Smooth muscle cell (in vitro differentiated cells): ENCODE measurements around the gene PPP1R12A. TPM values are rescaled to one million over a fixed set of nuclear protein-coding genes. Genes with fewer than 3 reads are reported as not detected.
A peak's percentile ranks its signal among the peaks of the same experiment; 100 is the strongest.

Experiments
- DNase-seq: peaks from one replicate; lab custom pipeline; 2025; ENCODE audit not compliant: unreplicated experiment; lab: John Stamatoyannopoulos, UW
- H2AFZ ChIP-seq: fragments of 200-600 bp; sonication (generic); 2 replicates; pipeline ENCODE4 v1.6.0; 2016; ENCODE audit warnings: antibody characterized with exemption, low read depth, mild to moderate bottlenecking
- H3F3A ChIP-seq: fragments of 200-600 bp; sonication (generic); 2 replicates; pipeline ENCODE4 v1.6.0; 2017; ENCODE audit warnings: antibody characterized with exemption, low read depth
- H3K27ac ChIP-seq: fragments of 200-600 bp; sonication (generic); 2 replicates; pipeline ENCODE4 v1.5.1; 2016; ENCODE audit warnings: low read depth, mild to moderate bottlenecking
- H3K27me3 ChIP-seq: fragments of 200-600 bp; sonication (generic); 2 replicates; pipeline ENCODE4 v1.6.1; 2016; ENCODE audit warnings: low read depth, mild to moderate bottlenecking
- H3K36me3 ChIP-seq: fragments of 200-600 bp; sonication (generic); 2 replicates; pipeline ENCODE4 v1.5.1; 2016; ENCODE audit warnings: low read depth
- H3K4me1 ChIP-seq: fragments of 200-600 bp; sonication (generic); 2 replicates; pipeline ENCODE4 v1.5.1; 2016; ENCODE audit warnings: low read depth
- H3K4me2 ChIP-seq: fragments of 200-600 bp; sonication (generic); 2 replicates; pipeline ENCODE4 v1.6.0; 2016; ENCODE audit warnings: mild to moderate bottlenecking
- H3K4me3 ChIP-seq: fragments of 200-600 bp; sonication (generic); 2 replicates; pipeline ENCODE4 v1.5.1; 2016; ENCODE audit warnings: mild to moderate bottlenecking
- H3K79me2 ChIP-seq: fragments of 200-600 bp; sonication (generic); 2 replicates; pipeline ENCODE4 v1.6.0; 2016; ENCODE audit warnings: low read depth, mild to moderate bottlenecking
- H3K9ac ChIP-seq: fragments of 200-600 bp; sonication (generic); 2 replicates; pipeline ENCODE4 v1.6.0; 2016; ENCODE audit warnings: low read depth
- H3K9me3 ChIP-seq: fragments of 200-600 bp; sonication (generic); replicated peaks from 2 replicates; pipeline ENCODE4 v1.5.1; 2016; ENCODE audit warnings: low read depth
- H4K20me1 ChIP-seq: fragments of 200-600 bp; sonication (generic); 2 replicates; pipeline ENCODE4 v1.6.0; 2016; ENCODE audit warnings: low read depth
- CTCF ChIP-seq: fragments of 200-600 bp; sonication (generic); IDR thresholded peaks from 2 replicates; pipeline ENCODE4 v1.5.1; 2017; ENCODE audit warnings: borderline replicate concordance, mild to moderate bottlenecking, antibody characterized with exemption; ENCODE audit not compliant: insufficient read depth, poor library complexity, severe bottlenecking
- WGBS: methylation state at CpG from one replicate; pipeline ENCODE4 v1.1.7; 2016; ENCODE audit warnings: low lambda C conversion rate; 5-methylcytosine and 5-hydroxymethylcytosine counted together
- polyA plus RNA-seq: library from polyadenylated mRNA; unstranded; fragments of >200 nt; fragmentation: Nextera tagmentation; extraction: Ambion mirVana; gene quantifications from 2 replicates; pipeline ENCODE4 v1.2.1, GENCODE V29; 2016
- total RNA-seq: library from RNA; depleted of rRNA; stranded (reverse); fragments of >200 nt; gene quantifications from 2 replicates; pipeline ENCODE4 v1.2.3, GENCODE V29; 2014

The PPP1R12A gene
- total and polyA plus RNA-seq, 2 experiments from 2014 or later = 98.7 to 102 TPM

GRCh38 chr12:79782172-79782900 lies 152.6 kb downstream of the PPP1R12A start:
- H3K27ac ChIP-seq = peak overlapping the region; percentile 19
- no peaks in the 10 kb centered on the region for H3K9me3 ChIP-seq
- H2AFZ ChIP-seq = no peak overlapping the region
- H3K4me3 ChIP-seq = no peak overlapping the region
- H3K4me2 ChIP-seq = no peak overlapping the region
- H3K4me1 ChIP-seq = no peaks in the 10 kb centered on the region
- no peak overlapping the region for H3K9ac ChIP-seq
- no peak for DNase-seq
- no peaks in the 10 kb centered on the region for H3K27me3 ChIP-seq
- no peaks in the 10 kb centered on the region for H3F3A ChIP-seq
- no peak for TF ChIP-seq CTCF
- no peaks in the 10 kb centered on the region for H3K79me2 ChIP-seq
- peaks cover 17% of the 10 kb centered on the region for H3K36me3 ChIP-seq
- H4K20me1 ChIP-seq = peaks cover 5% of the 10 kb centered on the region

- 85% methylated on average over 3 of the region's 3 CpGs for WGBS
- no peaks in the 10 kb centered on the region for H3K9me3 ChIP-seq
- no peaks in the 10 kb centered on the region for H3K79me2 ChIP-seq
- no peaks in the 10 kb centered on the region for H3F3A ChIP-seq
- no peak overlapping the region for H3K9ac ChIP-seq
- no peaks in the 10 kb centered on the region for H3K4me1 ChIP-seq
- H3K27me3 ChIP-seq = no peaks in the 10 kb centered on the region
- H3K36me3 ChIP-seq = peaks cover 16% of the 10 kb centered on the region
- peaks cover 17% of the 10 kb centered on the region for H4K20me1 ChIP-seq
- no peak for TF ChIP-seq CTCF
- H2AFZ ChIP-seq = no peak overlapping the region
- no peak overlapping the region for H3K27ac ChIP-seq
- no peak overlapping the region for H3K4me2 ChIP-seq
- H3K4me3 ChIP-seq = no peak overlapping the region
- DNase-seq = no peak
Measured at GRCh38 chr12:79778802-79779448, 156.0 kb downstream of the PPP1R12A start.

- H3K9me3 ChIP-seq = no peaks in the 10 kb centered on the region
- no peak for TF ChIP-seq CTCF
- no peak overlapping the region for H2AFZ ChIP-seq
- H3K27me3 ChIP-seq = no peaks in the 10 kb centered on the region
- H3K79me2 ChIP-seq = no peaks in the 10 kb centered on the region
- H3K36me3 ChIP-seq = peaks cover 8% of the 10 kb centered on the region
- H4K20me1 ChIP-seq = peaks cover 17% of the 10 kb centered on the region
- H3F3A ChIP-seq = no peaks in the 10 kb centered on the region
- no peak overlapping the region for H3K9ac ChIP-seq
- DNase-seq = no peak
- 86% methylated on average over 1 of the region's 1 CpG for WGBS
- H3K4me1 ChIP-seq = no peaks in the 10 kb centered on the region
- H3K4me3 ChIP-seq = no peak overlapping the region
- H3K27ac ChIP-seq = peak overlapping the region; percentile 32
- H3K4me2 ChIP-seq = peak overlapping the region; percentile 27
Measured at GRCh38 chr12:79776111-79776510, 158.8 kb downstream of the PPP1R12A start.
